GM21367 (cell line): ENCODE results near the gene MEX3A.

Source experiments
- ATAC-seq: cut with Tn5 transposase; IDR thresholded peaks from one replicate; pipeline ENCODE4 v1.9.1; 2021; ENCODE audit not compliant: unreplicated experiment

MEX3A gene

DNA sequence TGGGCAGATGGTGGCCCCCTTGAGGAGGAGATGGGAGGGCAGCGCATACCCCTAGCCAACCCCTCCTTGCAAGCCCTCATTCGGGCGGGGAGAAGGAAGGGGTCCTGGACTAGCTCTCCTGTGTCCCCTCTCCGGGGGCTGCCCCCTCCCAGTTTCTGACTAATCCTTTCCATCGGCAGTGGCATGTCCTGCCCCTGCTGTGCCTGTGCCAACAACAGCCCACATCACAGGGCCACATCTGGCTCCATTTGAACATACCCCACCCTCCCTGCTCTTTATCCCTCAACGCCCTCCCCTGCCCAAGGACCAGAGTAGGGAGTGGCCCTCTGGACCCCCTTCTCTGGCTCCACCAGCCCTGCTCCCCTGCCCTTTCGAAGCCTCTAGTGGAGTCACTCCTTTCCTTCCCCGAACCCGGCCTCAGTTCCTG lies 21.3 kb upstream of the MEX3A start:
- ATAC-seq, result no peak

- no peak for ATAC-seq
Measured at GRCh38 chr1:156102633-156103511, 20.6 kb upstream of the MEX3A start.

- no peak for ATAC-seq
Measured at GRCh38 chr1:156101880-156102279, 19.6 kb upstream of the MEX3A start.

DNA sequence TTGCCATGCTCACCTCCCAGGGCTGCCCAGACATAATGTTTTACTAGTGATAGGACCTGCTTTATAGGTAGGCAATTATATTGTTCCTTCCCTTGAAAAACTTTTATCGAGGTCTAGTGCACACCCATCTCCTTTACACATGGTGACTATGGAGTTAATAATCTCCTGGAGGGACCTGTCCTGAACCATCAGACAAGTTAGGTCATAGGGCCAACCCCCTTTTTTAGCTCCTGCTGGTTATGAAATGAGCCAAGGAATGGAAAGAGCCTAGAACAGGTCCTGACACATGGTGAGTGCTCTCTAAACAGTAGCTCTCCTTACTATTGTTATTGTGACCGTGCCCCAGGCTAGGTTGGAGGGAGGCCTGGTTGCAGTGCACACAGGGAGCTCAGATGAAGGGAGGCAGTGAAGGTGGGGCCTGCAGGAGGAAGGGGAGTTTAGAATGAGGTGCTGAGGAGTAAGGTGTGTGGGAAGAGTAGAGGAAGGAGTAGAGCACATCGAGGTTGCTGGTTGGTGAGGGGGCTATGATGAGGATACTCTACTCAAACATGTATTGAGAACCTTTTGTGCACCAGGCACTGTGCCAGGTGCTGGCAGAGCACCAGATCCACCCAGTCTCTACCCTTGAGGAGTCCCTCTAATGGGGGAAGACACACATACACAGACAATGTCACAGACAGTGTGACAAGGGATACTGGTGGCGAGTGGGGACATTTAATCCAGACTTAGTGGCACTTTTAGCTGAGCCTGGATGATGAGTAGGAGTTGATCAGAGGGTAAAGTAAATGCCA lies 18.1 kb upstream of the MEX3A start:
- no peak for ATAC-seq

GRCh38 chr1:156099282-156099681 lies 17.0 kb upstream of the MEX3A start:
- ATAC-seq, result no peak

DNA sequence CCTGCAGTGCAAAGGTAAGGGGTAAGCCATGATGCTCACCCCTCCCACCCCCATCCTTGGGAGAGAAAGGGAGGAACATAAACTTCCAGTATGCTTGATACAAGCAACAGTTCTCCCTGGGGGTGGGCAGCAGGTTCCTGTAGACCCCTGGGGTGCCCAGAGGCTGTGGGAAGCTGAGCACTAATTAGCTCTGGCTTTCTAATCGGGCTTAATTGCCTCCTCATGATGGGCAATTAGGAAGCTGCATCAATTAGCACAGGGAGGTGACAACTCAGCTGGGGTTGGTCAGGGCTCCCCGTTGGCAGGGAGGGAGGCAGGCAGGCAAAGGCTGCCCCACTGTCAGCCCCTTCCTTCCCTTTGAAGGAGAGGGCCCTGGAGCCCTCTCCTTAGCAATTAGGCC lies 16.5 kb upstream of the MEX3A start:
- ATAC-seq, result no peak

DNA sequence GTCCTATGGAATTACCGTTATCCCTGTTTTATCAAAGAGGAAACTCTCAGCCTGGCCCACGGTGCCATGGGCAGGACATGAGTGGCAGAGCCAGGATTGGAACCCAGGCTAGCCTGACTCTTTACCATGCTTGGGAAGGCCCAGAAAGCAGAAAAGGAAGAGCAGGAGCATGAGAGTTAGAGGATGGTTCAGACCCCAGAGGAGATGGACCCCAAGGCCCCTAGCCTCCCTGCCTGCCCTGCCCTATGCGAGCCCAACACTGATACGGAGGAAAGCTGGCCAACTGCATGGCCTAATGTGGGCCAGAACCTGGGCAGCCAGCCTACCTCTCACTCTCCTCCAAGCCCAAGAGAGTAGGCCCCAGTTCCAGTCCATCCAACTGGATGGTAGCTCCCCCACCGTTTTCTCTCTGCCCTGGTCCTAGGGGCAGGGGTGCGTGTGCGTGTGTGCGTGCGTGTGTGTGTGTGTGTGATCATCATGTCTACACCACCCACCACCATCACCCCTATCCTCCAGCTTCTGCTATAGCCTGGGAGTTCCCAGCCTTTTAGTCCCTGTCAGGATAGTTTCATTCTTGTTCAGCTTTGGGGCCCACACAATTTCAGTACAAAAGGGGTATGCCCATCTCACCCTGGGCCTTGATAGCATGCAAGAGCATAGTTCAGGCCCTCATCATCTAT lies 15.4 kb upstream of the MEX3A start:
- ATAC-seq, result no peak

- peak; percentile 55 for ATAC-seq
Measured at GRCh38 chr1:156096640-156097391, 14.6 kb upstream of the MEX3A start.

- ATAC-seq, result no peak
Measured at GRCh38 chr1:156095906-156096508, 13.7 kb upstream of the MEX3A start.

GRCh38 chr1:156091610-156092009 lies 9.3 kb upstream of the MEX3A start:
- no peak for ATAC-seq

DNA sequence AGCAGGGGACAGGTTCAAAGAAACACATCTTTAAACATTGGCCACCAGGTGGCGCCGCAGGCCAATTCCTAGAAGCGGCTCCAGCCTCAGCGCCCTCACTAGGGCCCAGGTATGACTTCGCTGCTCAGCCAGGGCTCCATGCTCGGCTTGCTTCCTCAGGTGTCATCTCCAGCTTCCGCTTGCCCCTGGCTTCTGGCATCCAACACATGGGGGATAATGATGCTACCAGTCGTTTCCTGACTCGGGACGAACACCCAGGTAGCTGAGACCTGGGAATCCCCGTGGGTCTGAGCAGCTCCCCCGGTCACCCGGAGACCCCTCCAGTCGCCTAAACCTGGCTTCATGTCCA lies 8.5 kb upstream of the MEX3A start:
- ATAC-seq, result no peak

DNA sequence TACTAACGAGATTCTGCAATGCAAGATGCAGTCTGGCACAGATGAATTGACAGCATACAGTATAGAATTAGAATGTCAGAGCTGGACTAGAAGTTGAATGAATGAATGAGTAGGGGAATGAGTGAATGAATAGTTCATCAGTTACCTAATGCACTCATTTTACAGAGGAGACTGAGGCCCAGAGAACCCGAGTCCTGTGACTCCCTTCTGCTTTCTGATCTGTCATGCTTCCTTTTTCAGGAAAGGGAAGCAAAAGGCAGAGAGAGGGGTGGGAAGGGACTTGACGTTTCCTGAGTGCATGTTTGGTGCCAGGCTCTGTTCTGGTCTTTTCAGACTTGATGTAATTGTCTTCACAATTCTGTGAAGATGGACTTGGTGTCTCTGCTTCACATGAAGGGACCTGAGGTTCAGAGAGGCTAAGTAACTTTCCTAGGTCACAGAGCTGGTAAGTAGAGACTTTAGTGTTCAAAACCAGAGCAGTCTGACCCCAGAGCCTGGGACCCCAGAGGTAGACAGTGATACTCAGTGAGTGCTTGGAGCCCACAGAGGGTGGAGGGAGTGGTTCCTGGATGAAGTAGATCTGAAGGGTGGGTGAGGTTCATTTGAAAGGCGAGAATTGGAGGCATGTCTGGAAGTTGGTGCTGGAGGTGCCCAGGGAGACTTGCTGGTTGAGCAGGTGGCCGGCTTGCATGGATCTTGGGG lies 8.0 kb upstream of the MEX3A start:
- no peak for ATAC-seq

DNA sequence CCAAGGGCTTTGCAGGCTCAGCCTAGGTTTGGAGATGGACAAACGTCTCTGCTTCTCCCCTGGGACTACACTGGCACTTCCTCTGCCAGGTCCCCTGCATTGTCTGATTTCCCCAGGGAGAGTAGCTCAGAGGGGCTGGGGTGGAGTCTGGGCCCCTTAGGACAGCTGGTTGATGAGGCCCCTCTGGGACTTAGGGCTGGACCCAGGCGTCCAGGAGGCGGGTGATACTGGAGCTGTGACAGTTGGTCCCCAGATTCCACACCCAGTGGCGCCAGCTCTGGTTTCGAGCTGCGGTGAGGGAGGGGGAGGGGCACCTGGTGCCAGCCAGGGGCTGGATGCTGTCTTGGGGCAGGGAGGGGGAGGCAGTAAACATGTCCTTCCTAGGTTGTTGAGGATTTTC lies 7.4 kb upstream of the MEX3A start:
- ATAC-seq, result no peak

- ATAC-seq, result no peak
Measured at GRCh38 chr1:156086256-156086662, 4.0 kb upstream of the MEX3A start.

DNA sequence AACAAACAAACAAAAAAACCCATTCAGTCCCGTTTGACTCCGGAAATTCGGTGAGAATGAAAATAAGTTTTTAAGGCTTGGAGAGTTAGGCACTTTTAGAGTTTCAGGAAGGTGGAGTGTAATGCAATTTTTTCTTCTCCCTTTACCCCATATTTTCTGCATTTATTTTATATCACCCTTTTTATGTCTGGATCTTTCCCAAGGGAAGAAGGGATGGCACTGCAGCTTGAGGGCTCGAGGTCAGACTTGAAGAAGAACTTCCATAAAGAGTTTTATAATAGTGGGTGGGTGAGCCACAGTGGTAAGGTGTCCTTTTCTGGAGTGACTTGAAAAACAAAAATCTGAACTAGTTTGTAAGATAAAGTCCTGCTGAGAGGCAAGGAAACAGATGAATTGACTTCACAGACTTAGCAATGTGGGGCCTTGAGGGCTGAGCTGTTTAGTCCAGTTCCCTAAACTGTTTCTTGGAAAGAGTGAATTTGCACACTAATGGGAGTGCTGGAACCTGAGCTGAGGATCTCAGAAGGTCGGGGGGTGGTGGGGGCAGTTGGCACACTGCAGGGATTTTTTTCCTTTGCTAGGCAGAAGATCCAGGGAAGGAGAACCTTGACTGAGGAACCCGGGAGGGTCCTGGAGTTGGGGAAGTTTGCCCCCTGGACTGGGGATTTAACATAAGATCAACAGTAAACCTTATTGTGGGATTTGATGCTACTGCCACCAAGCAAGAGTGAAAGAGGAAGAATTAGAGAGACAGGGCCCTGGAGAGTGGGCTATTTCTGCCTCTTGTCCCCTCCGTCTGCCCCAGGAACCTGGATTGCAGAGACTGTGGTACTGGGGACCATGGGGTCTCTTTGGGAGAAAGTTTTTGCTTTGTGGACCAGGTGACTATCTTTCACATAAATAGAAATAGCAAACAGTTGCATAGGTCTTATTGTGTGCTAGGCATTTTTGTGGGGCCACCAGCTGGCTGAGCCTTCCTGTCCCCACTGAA lies 1.8 kb upstream of the MEX3A start:
- ATAC-seq, result no peak

- ATAC-seq, result no peak
Measured at GRCh38 chr1:156081917-156082308, 352 bp downstream of the MEX3A start.

DNA sequence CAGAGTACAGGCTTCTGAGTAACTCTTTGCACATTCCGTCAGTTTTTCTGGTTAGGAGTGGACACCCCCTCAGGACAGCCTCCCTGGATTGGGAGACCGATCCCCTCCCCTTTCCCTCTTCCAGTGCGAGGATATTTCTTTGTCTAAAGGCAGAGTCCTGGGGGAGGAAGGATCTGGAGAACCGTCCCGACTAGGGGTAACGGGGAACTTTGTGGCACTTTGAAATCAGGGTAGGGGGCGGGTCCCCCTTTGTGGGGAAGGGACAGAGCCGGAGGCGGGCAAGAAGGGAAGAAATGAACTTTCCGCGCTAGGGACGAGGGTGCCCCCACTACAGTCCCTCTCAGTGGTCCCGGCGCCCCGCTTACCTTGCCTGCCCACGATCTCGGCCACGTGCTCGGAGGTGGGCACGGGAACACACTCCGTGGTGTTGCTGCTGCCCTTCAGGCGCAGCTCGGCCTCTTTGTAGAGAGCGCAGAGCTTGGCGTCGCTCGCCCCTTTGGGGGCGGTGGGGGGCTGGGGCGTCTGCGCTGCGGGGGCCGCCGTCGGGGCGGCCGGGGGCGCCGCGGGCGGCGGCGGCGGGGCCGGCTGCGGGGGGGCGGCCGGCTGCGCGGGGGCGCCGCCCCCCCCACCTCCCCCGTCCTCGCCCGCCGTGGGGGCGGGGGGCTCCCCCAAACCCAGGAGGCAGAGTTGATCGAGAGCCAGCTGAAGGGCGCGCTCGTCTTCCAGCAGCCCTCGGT lies 917 bp downstream of the MEX3A start:
- ATAC-seq, result no peak

GRCh38 chr1:156080863-156081179 lies 1.4 kb downstream of the MEX3A start:
- ATAC-seq, result no peak
